ENCODE results near the gene PRCC.

The PRCC gene

GRCh38 chr1:156794506-156795373 is 27.4 kb downstream of the PRCC start:
- Mint-ChIP-seq H3K27ac (no peak overlapping the region), H3K36me3 (peaks cover 69% of the 10 kb centered on the region)

GRCh38 chr1:156795374-156795733 is 28.0 kb downstream of the PRCC start:
- H3K9me3 Mint-ChIP-seq = no peaks in the 10 kb centered on the region
- H3K27ac Mint-ChIP-seq = no peak overlapping the region
- peaks cover 69% of the 10 kb centered on the region for H3K36me3 Mint-ChIP-seq
- H3K27me3 Mint-ChIP-seq = no peaks in the 10 kb centered on the region
- no peaks in the 10 kb centered on the region for H3K4me1 Mint-ChIP-seq
- no peak overlapping the region for H3K4me3 Mint-ChIP-seq
- no peak for ATAC-seq

More at GRCh38 chr1:156794506-156795373, 27.4 kb downstream of the PRCC start:
- H3K9me3 Mint-ChIP-seq = no peaks in the 10 kb centered on the region
- no peaks in the 10 kb centered on the region for H3K4me1 Mint-ChIP-seq
- no peak for ATAC-seq
- no peaks in the 10 kb centered on the region for H3K27me3 Mint-ChIP-seq
- H3K4me3 Mint-ChIP-seq = no peak overlapping the region

GRCh38 chr1:156795787-156796186 is 28.5 kb downstream of the PRCC start:
- H3K27me3 Mint-ChIP-seq = no peaks in the 10 kb centered on the region
- H3K27ac Mint-ChIP-seq = no peak overlapping the region
- H3K36me3 Mint-ChIP-seq = peaks cover 73% of the 10 kb centered on the region
- ATAC-seq = no peak
- no peak overlapping the region for H3K4me3 Mint-ChIP-seq
- no peaks in the 10 kb centered on the region for H3K9me3 Mint-ChIP-seq
- no peaks in the 10 kb centered on the region for H3K4me1 Mint-ChIP-seq

- ATAC-seq = no peak
- H3K27ac Mint-ChIP-seq = peak overlapping the region; percentile 0
- H3K9me3 Mint-ChIP-seq = no peaks in the 10 kb centered on the region
- H3K27me3 Mint-ChIP-seq = no peaks in the 10 kb centered on the region
- no peak overlapping the region for H3K4me3 Mint-ChIP-seq
- H3K36me3 Mint-ChIP-seq = peaks cover 71% of the 10 kb centered on the region
- H3K4me1 Mint-ChIP-seq = no peaks in the 10 kb centered on the region
Observed at GRCh38 chr1:156796340-156797097, 29.2 kb downstream of the PRCC start.

- H3K36me3 Mint-ChIP-seq = peaks cover 65% of the 10 kb centered on the region
- no peaks in the 10 kb centered on the region for H3K27me3 Mint-ChIP-seq
- no peaks in the 10 kb centered on the region for H3K4me1 Mint-ChIP-seq
- no peaks in the 10 kb centered on the region for H3K9me3 Mint-ChIP-seq
- no peak overlapping the region for H3K27ac Mint-ChIP-seq
- ATAC-seq = no peak
- no peak overlapping the region for H3K4me3 Mint-ChIP-seq
Observed at GRCh38 chr1:156797212-156797871, 30.0 kb downstream of the PRCC start.

GRCh38 chr1:156801409-156802121 is 34.2 kb downstream of the PRCC start:
- Mint-ChIP-seq H3K4me3 (no peak overlapping the region), H3K36me3 (peaks cover 37% of the 10 kb centered on the region), H3K27ac (no peak overlapping the region), H3K9me3 (no peaks in the 10 kb centered on the region), H3K4me1 (peaks cover 9% of the 10 kb centered on the region), H3K27me3 (no peaks in the 10 kb centered on the region)
- no peak for ATAC-seq

GRCh38 chr1:156802421-156802935 is 35.1 kb downstream of the PRCC start:
- Mint-ChIP-seq H3K36me3 (peaks cover 38% of the 10 kb centered on the region), H3K4me3 (no peak overlapping the region), H3K9me3 (no peaks in the 10 kb centered on the region), H3K27me3 (no peaks in the 10 kb centered on the region), H3K27ac (no peak overlapping the region), H3K4me1 (peaks cover 12% of the 10 kb centered on the region)
- ATAC-seq = no peak

GRCh38 chr1:156803086-156803851 is 35.9 kb downstream of the PRCC start:
- Mint-ChIP-seq H3K27ac (no peak overlapping the region), H3K9me3 (no peaks in the 10 kb centered on the region), H3K36me3 (peaks cover 44% of the 10 kb centered on the region), H3K4me3 (no peak overlapping the region), H3K4me1 (peaks cover 19% of the 10 kb centered on the region), H3K27me3 (no peaks in the 10 kb centered on the region)
- ATAC-seq = no peak

GRCh38 chr1:156804026-156804425 is 36.7 kb downstream of the PRCC start:
- no peak for ATAC-seq
- no peaks in the 10 kb centered on the region for H3K27me3 Mint-ChIP-seq
- H3K4me1 Mint-ChIP-seq = peaks cover 19% of the 10 kb centered on the region
- H3K9me3 Mint-ChIP-seq = no peaks in the 10 kb centered on the region
- peaks cover 48% of the 10 kb centered on the region for H3K36me3 Mint-ChIP-seq
- H3K27ac Mint-ChIP-seq = no peak overlapping the region
- H3K4me3 Mint-ChIP-seq = no peak overlapping the region

GRCh38 chr1:156804572-156805243 is 37.4 kb downstream of the PRCC start:
- Mint-ChIP-seq H3K4me1 (peaks cover 19% of the 10 kb centered on the region), H3K4me3 (no peak overlapping the region)

GRCh38 chr1:156805766-156806511 is 38.6 kb downstream of the PRCC start:
- Mint-ChIP-seq H3K36me3 (peaks cover 36% of the 10 kb centered on the region), H3K9me3 (no peaks in the 10 kb centered on the region), H3K27me3 (no peaks in the 10 kb centered on the region), H3K4me1 (peaks cover 19% of the 10 kb centered on the region), H3K4me3 (no peak overlapping the region), H3K27ac (no peak overlapping the region)
- no peak for ATAC-seq

More at GRCh38 chr1:156804572-156805243, 37.4 kb downstream of the PRCC start:
- peak; percentile 40 for ATAC-seq
- peaks cover 47% of the 10 kb centered on the region for H3K36me3 Mint-ChIP-seq
- H3K27me3 Mint-ChIP-seq = no peaks in the 10 kb centered on the region
- H3K9me3 Mint-ChIP-seq = no peaks in the 10 kb centered on the region
- H3K27ac Mint-ChIP-seq = no peak overlapping the region

- H3K27me3 Mint-ChIP-seq = no peaks in the 10 kb centered on the region
- no peak overlapping the region for H3K27ac Mint-ChIP-seq
- H3K4me3 Mint-ChIP-seq = no peak overlapping the region
- peaks cover 34% of the 10 kb centered on the region for H3K36me3 Mint-ChIP-seq
- peaks cover 19% of the 10 kb centered on the region for H3K4me1 Mint-ChIP-seq
- H3K9me3 Mint-ChIP-seq = no peaks in the 10 kb centered on the region
- ATAC-seq = no peak
Observed at GRCh38 chr1:156806512-156807440, 39.4 kb downstream of the PRCC start.

All from stimulated activated memory B cell treated with anti-CD40 and anti-IgM and Interleukin-4, amounts not matched to agents 10 μg/mL and 1 μg/mL and 100 μg/mL, for 72 hours (primary cell).